Measurements from ENCODE around the gene OR2H1. TPM values are rescaled to one million over a fixed set of nuclear protein-coding genes. Genes with fewer than 3 reads are reported as not detected.

Gene OR2H1
- total and polyA plus RNA-seq, 10 donors: not detected

GRCh38 chr6:29479560-29479959, 22.6 kb downstream of the OR2H1 start:
- TF ChIP-seq POLR2A (IDR thresholded peaks at IDR 0.05) (no peak), POLR2AphosphoS5 (IDR thresholded peaks at IDR 0.05) (no peak), CTCF (IDR thresholded peaks at IDR 0.05 in 8 of 11, conservative IDR thresholded peaks at IDR 0.05 in 3 of 11) (no peak)
- intact Hi-C loops (cut with DNase I; ENCODE audit: low total_unique reads): no loop called here
- Histone ChIP-seq H3K27ac (no peak overlapping the region), H3K4me1 (no peaks in the 10 kb centered on the region), H3K4me3 (no peak overlapping the region), H3K9me3 (peaks cover 0 to 6% (median 0%) of the 10 kb centered on the region in 8 donors), H3K27me3 (replicated peaks in 1 of 7) (no peaks in the 10 kb centered on the region), H3K36me3 (no peaks in the 10 kb centered on the region)
- no peak for DNase-seq
- 72 to 84% (median 79%) methylated on average over 2 of the region's 2 CpGs for WGBS, 5 donors

- no peaks in the 10 kb centered on the region for H3K4me1 ChIP-seq
- no peak for TF ChIP-seq POLR2A (IDR thresholded peaks at IDR 0.05)
- TF ChIP-seq CTCF (IDR thresholded peaks at IDR 0.05 in 8 of 11, conservative IDR thresholded peaks at IDR 0.05 in 3 of 11): no peak
- TF ChIP-seq POLR2AphosphoS5 (IDR thresholded peaks at IDR 0.05): no peak
- H3K9me3 ChIP-seq: peaks cover 0 to 6% (median 0%) of the 10 kb centered on the region in 8 donors
- H3K4me3 ChIP-seq: no peak overlapping the region
- no peak overlapping the region for H3K27ac ChIP-seq
- H3K36me3 ChIP-seq: no peaks in the 10 kb centered on the region
- H3K27me3 ChIP-seq (replicated peaks in 1 of 7): peaks cover 0 to 10% (median 0%) of the 10 kb centered on the region in 7 donors
- no peak for DNase-seq
- WGBS, 5 donors: 70 to 90% (median 85%) methylated on average over 3 of the region's 3 CpGs
- intact Hi-C loops (cut with DNase I; ENCODE audit: low total_unique reads): no loop called here
Observed at GRCh38 chr6:29483186-29483585, 26.2 kb downstream of the OR2H1 start.

- H3K4me1 ChIP-seq: no peaks in the 10 kb centered on the region
- H3K27me3 ChIP-seq (replicated peaks in 1 of 7): peaks cover 0 to 14% (median 0%) of the 10 kb centered on the region in 7 donors
- intact Hi-C loops (cut with DNase I; ENCODE audit: low total_unique reads): no loop called here
- no peaks in the 10 kb centered on the region for H3K36me3 ChIP-seq
- H3K9me3 ChIP-seq: peaks cover 0 to 6% (median 0%) of the 10 kb centered on the region in 8 donors
- H3K4me3 ChIP-seq: no peak overlapping the region
- DNase-seq: no peak
- 68 to 90% (median 84%) methylated on average over 1 of the region's 1 CpG for WGBS, 5 donors
- no peak overlapping the region for H3K27ac ChIP-seq
- TF ChIP-seq POLR2A (IDR thresholded peaks at IDR 0.05) (no peak), POLR2AphosphoS5 (IDR thresholded peaks at IDR 0.05) (no peak), CTCF (IDR thresholded peaks at IDR 0.05 in 8 of 11, conservative IDR thresholded peaks at IDR 0.05 in 3 of 11) (no peak)
Observed at GRCh38 chr6:29483735-29484134, 26.8 kb downstream of the OR2H1 start.

GRCh38 chr6:29486577-29486976, 29.6 kb downstream of the OR2H1 start:
- DNase-seq: no peak
- Histone ChIP-seq H3K27ac (no peak overlapping the region), H3K27me3 (replicated peaks in 1 of 7) (peaks cover 0 to 17% (median 0%) of the 10 kb centered on the region in 7 donors), H3K36me3 (no peaks in the 10 kb centered on the region), H3K4me3 (no peak overlapping the region), H3K4me1 (no peaks in the 10 kb centered on the region), H3K9me3 (peaks cover 0 to 6% (median 0%) of the 10 kb centered on the region in 8 donors)
- 31 to 47% (median 41%) methylated on average over 4 of the region's 4 CpGs for WGBS, 5 donors
- TF ChIP-seq POLR2AphosphoS5 (IDR thresholded peaks at IDR 0.05) (no peak), POLR2A (IDR thresholded peaks at IDR 0.05) (no peak), CTCF (IDR thresholded peaks at IDR 0.05 in 8 of 11, conservative IDR thresholded peaks at IDR 0.05 in 3 of 11) (no peak)
- intact Hi-C loops (cut with DNase I; ENCODE audit: low total_unique reads): no loop called here

Data from spleen (tissue), 11 donors.